Heart left ventricle (tissue), 16 donors: ENCODE data around the gene ALOX15. TPM values are rescaled to one million over a fixed set of nuclear protein-coding genes. Genes with fewer than 3 reads are reported as not detected.

Experiments used
- ATAC-seq, 4 donors: fragments of 200-7000 bp; cut with Tn5 transposase; one replicate each; pipeline ENCODE4 v1.9.1; 2020 to 2022; ENCODE audit warnings: moderate library complexity in 4 of 4, mild to moderate bottlenecking in 3 of 4, moderate number of reproducible peaks in 1 of 4
- DNase-seq, 5 donors: peaks; one replicate each; pipeline ENCODE4 v3.0.0-alpha.2; 2020
- H3K27ac ChIP-seq, 12 donors: fragments of 200-600 bp; sonication (generic) in 4 of 12; one replicate each; pipeline versions ENCODE4 v1.5.0 to v1.8.0; 2016 to 2022; ENCODE audit warnings: mild to moderate bottlenecking in 2 of 12
- H3K27me3 ChIP-seq, 9 donors: fragments of 200-600 bp; sonication (generic) in 2 of 9; one replicate each; pipeline versions ENCODE4 v1.5.1 to v1.8.0; 2016 to 2022; ENCODE audit warnings: mild to moderate bottlenecking in 3 of 9
- H3K36me3 ChIP-seq, 9 donors: fragments of 200-600 bp; sonication (generic) in 2 of 9; one replicate each; pipeline versions ENCODE4 v1.5.0 to v1.8.0; 2018 to 2022; ENCODE audit warnings: mild to moderate bottlenecking in 2 of 9
- H3K4me1 ChIP-seq, 12 donors: fragments of 200-600 bp; sonication (generic) in 4 of 12; one replicate each; pipeline versions ENCODE4 v1.5.0 to v1.8.0; 2016 to 2022; ENCODE audit warnings: mild to moderate bottlenecking in 3 of 12
- H3K4me3 ChIP-seq, 12 donors: fragments of 200-600 bp; sonication (generic) in 4 of 12; one replicate each; pipeline versions ENCODE4 v1.5.0 to v1.8.0; 2017 to 2022; ENCODE audit warnings: mild to moderate bottlenecking in 9 of 12, moderate library complexity in 4 of 12
- H3K9me3 ChIP-seq, 12 donors: fragments of 200-600 bp; sonication (generic) in 4 of 12; one replicate each; pipeline versions ENCODE4 v1.5.0 to v1.8.0; 2016 to 2022; ENCODE audit warnings: mild to moderate bottlenecking in 1 of 12
- POLR2A ChIP-seq, 2 donors: fragments of 450-650 bp; IDR thresholded peaks; one replicate each; pipeline ENCODE4 v1.6.1; 2017; ENCODE audit warnings: antibody characterized with exemption in 2 of 2, mild to moderate bottlenecking in 2 of 2, moderate library complexity in 2 of 2
- WGBS, 4 donors: extraction: QIAGEN DNeasy Blood & Tissue Kit in 2 of 4; methylation state at CpG; one replicate each; pipeline versions ENCODE4 v1.1.5 to v1.1.7; 2013 to 2018; 5-methylcytosine and 5-hydroxymethylcytosine counted together
- intact Hi-C, 10 donors: fragments of 100-400 bp; cut with DNase I; formaldehyde crosslinking; loops; one replicate each; pipeline versions ENCODE4 v1.11.1 to v1.14.2; 2022
- polyA plus RNA-seq, 2 donors: library from polyadenylated mRNA; stranded (reverse); fragments of 200-250 nt; gene quantifications; one replicate each; pipeline ENCODE4 v1.2.3, GENCODE V29; 2013
- total RNA-seq, 9 donors: library from RNA; depleted of rRNA in 2 of 9; stranded (reverse); fragments of >200 nt in 2 of 9; fragmentation: NEBNext Ultra II Directional in 3 of 9; extraction: Animal tissue kit (Norgen Biotek cat#: 25700) in 3 of 9; gene quantifications; one replicate each; pipeline versions ENCODE4 v1.1.0 to v1.2.4, GENCODE V29; 2016 to 2023
- TF ChIP-seq, protein P1 (sequence below), 12 donors: fragments of 200-600 bp; sonication (generic) in 4 of 12; IDR thresholded peaks; one replicate each; pipeline versions ENCODE4 v1.5.0 to v1.8.0; 2018 to 2022; ENCODE audit warnings: antibody characterized with exemption in 12 of 12, mild to moderate bottlenecking in 5 of 12
- donor health status: ischemic (EF 13 %, LVEDD 7.1; RV severe dilation, severe dysfunction).
- donor health status: healthy with polysubstance abuse.
- donor health status: DM: no; HTN: yes; CAD: no.
- donor health status: DM: no; HTN: no; CAD: no.
- donor health status: ischemic (EF 25% LVEDD 6.9; RV normal size, moderate dysfunction).
- donor health status: ischemic (EF 25% LVEDD 5.7; RV mildly dilated, moderate dysfunction).
- donor health status: healthy.
- donor health status: DM: yes; HTN: yes; CAD: no.
- donor health status: ischemic (EF 35%, LVEDD 5.7; RV mildly dilated, moderate dysfunction).
- donor health status: nonischemic (EF 11% LVEDD 7.7; RV severe dilation, severe dysfunction).
- donor health status: DM: yes; HTN: yes; CAD: no.
- donor health status: PGD.
- donor health status: ischemic (EF 29% LVEDD 5.4; RV normal size, mild dysfunction).
- donor health status: nonischemic (EF 23%, LVEDD 6.1; RV moderate dilation, normal function).

Gene ALOX15
- total and polyA plus RNA-seq, 11 donors, result 0.23 to 62.4 (median 0.38) TPM; not detected in 5

DNA sequence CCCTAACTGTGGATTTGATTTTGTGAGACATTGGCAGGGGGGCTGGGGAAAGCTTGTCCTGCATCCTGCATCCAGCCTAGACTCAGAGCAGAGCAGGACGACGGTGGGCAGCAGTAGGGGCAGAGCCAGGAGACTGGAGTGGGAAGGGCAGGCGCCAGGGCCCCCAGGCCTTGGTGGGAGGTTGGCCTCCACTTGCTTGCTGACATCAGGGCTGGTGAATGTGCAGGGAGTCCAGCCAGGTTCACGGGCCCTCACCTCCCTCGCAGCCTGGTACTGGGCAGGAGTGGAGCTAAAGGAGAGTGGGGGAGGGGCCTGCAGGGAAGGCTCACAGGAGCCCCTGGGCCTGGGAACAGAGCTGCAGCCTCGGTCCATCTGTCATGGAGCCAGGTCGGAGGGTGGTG is 59.4 kb downstream of the ALOX15 start:
- intact Hi-C loops, result no loop called here

More for the DNA sequence above, 59.4 kb downstream of the ALOX15 start:
- no peak for DNase-seq
- Histone ChIP-seq H3K9me3 (no peaks in the 10 kb centered on the region), H3K4me1 (peaks cover 0 to 51% (median 12%) of the 10 kb centered on the region in 12 donors), H3K27me3 (peaks cover 0 to 30% (median 10%) of the 10 kb centered on the region in 9 donors), H3K4me3 (no peak overlapping the region), H3K36me3 (no peaks in the 10 kb centered on the region), H3K27ac (no peak overlapping the region)
- no peak for TF ChIP-seq POLR2A (IDR thresholded peaks at IDR 0.05)
- TF ChIP-seq, protein P1, sequence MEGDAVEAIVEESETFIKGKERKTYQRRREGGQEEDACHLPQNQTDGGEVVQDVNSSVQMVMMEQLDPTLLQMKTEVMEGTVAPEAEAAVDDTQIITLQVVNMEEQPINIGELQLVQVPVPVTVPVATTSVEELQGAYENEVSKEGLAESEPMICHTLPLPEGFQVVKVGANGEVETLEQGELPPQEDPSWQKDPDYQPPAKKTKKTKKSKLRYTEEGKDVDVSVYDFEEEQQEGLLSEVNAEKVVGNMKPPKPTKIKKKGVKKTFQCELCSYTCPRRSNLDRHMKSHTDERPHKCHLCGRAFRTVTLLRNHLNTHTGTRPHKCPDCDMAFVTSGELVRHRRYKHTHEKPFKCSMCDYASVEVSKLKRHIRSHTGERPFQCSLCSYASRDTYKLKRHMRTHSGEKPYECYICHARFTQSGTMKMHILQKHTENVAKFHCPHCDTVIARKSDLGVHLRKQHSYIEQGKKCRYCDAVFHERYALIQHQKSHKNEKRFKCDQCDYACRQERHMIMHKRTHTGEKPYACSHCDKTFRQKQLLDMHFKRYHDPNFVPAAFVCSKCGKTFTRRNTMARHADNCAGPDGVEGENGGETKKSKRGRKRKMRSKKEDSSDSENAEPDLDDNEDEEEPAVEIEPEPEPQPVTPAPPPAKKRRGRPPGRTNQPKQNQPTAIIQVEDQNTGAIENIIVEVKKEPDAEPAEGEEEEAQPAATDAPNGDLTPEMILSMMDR (IDR thresholded peaks at IDR 0.05), result no peak
- 64 to 73% (median 70%) methylated on average over 6 to 7 of the region's 7 CpGs for WGBS, 4 donors
- no peak for ATAC-seq

Other genes with a start within 250 kb of the ALOX15 start
- 1 to 10 TPM in 5 of 9 donors, under 1 TPM in 1, not detected in 3; 0.23 to 1.9 (median 1.1) TPM for gene SPNS3, start 207.7 kb downstream of the ALOX15 start, total RNA-seq
- under 1 TPM; 0.36 to 0.50 TPM for gene SPNS3, start 207.7 kb downstream of the ALOX15 start, polyA plus RNA-seq
- 10 to 100 TPM in 7 of 9 donors, 1 to 10 TPM in 2; 6.4 to 20.4 (median 11.4) TPM for gene SPNS2, start 142.8 kb downstream of the ALOX15 start, total RNA-seq
- 10 to 100 TPM; 13.7 to 22.0 TPM for gene SPNS2, start 142.8 kb downstream of the ALOX15 start, polyA plus RNA-seq
- gene MYBBP1A, start 86.3 kb downstream of the ALOX15 start, total RNA-seq, result 10 to 100 TPM; 17.4 to 34.8 (median 24.4) TPM
- gene MYBBP1A, start 86.3 kb downstream of the ALOX15 start, polyA plus RNA-seq, result 10 to 100 TPM; 15.5 to 27.8 TPM
- gene GGT6, start 81.1 kb downstream of the ALOX15 start, total RNA-seq, result not detected
- not detected for gene GGT6, start 81.1 kb downstream of the ALOX15 start, polyA plus RNA-seq
- 10 to 100 TPM; 10.1 to 47.5 (median 18.5) TPM for gene SMTNL2, start 57.1 kb downstream of the ALOX15 start, total RNA-seq
- 1 to 10 TPM; 2.1 to 8.2 TPM for gene SMTNL2, start 57.1 kb downstream of the ALOX15 start, polyA plus RNA-seq
- 10 to 100 TPM; 19.0 to 42.6 (median 34.5) TPM for gene PELP1, start 62.5 kb upstream of the ALOX15 start, total RNA-seq
- gene PELP1, start 62.5 kb upstream of the ALOX15 start, polyA plus RNA-seq, result 10 to 100 TPM; 20.4 to 28.0 TPM
- gene ARRB2, start 69.0 kb upstream of the ALOX15 start, total RNA-seq, result 10 to 100 TPM; 10.9 to 87.6 (median 23.0) TPM
- 10 to 100 TPM; 17.1 to 24.8 TPM for gene ARRB2, start 69.0 kb upstream of the ALOX15 start, polyA plus RNA-seq
- 10 to 100 TPM; 11.5 to 30.3 (median 18.8) TPM for gene MED11, start 89.8 kb upstream of the ALOX15 start, total RNA-seq
- 10 to 100 TPM; 23.3 to 49.6 TPM for gene MED11, start 89.8 kb upstream of the ALOX15 start, polyA plus RNA-seq
- 1 to 10 TPM in 2 of 9 donors, under 1 TPM in 4, not detected in 3; 0.27 to 2.9 (median 0.44) TPM for gene ZMYND15, start 98.2 kb upstream of the ALOX15 start, total RNA-seq
- gene ZMYND15, start 98.2 kb upstream of the ALOX15 start, polyA plus RNA-seq, result under 1 TPM; 0.14 to 0.30 TPM
- 10 to 100 TPM in 2 of 9 donors, 1 to 10 TPM in 7; 1.6 to 42.5 (median 4.5) TPM for gene CXCL16, start 98.2 kb upstream of the ALOX15 start, total RNA-seq
- 1 to 10 TPM; 1.3 to 3.7 TPM for gene CXCL16, start 98.2 kb upstream of the ALOX15 start, polyA plus RNA-seq
- not detected for gene TM4SF5, start 130.2 kb upstream of the ALOX15 start, total RNA-seq
- gene TM4SF5, start 130.2 kb upstream of the ALOX15 start, polyA plus RNA-seq, result not detected
- gene VMO1, start 144.7 kb upstream of the ALOX15 start, total RNA-seq, result 1 to 10 TPM in 4 of 9 donors, under 1 TPM in 2, not detected in 3; 0.48 to 1.9 (median 1.1) TPM
- gene VMO1, start 144.7 kb upstream of the ALOX15 start, polyA plus RNA-seq, result 1 to 10 TPM in 1 of 2 donors, not detected in 1; 1.4 TPM
- not detected for gene GLTPD2, start 147.3 kb upstream of the ALOX15 start, total RNA-seq
- gene GLTPD2, start 147.3 kb upstream of the ALOX15 start, polyA plus RNA-seq, result not detected
- gene PSMB6, start 154.5 kb upstream of the ALOX15 start, total RNA-seq, result 100 to 1,000 TPM; 143 to 320 (median 182) TPM
- 100 to 1,000 TPM; 263 to 320 TPM for gene PSMB6, start 154.5 kb upstream of the ALOX15 start, polyA plus RNA-seq
- gene PLD2, start 165.5 kb upstream of the ALOX15 start, total RNA-seq, result 10 to 100 TPM in 2 of 9 donors, 1 to 10 TPM in 7; 5.5 to 17.9 (median 8.5) TPM
- gene PLD2, start 165.5 kb upstream of the ALOX15 start, polyA plus RNA-seq, result 1 to 10 TPM; 5.3 to 8.6 TPM
- 10 to 100 TPM; 23.1 to 55.8 (median 36.0) TPM for gene MINK1, start 191.7 kb upstream of the ALOX15 start, total RNA-seq
- gene MINK1, start 191.7 kb upstream of the ALOX15 start, polyA plus RNA-seq, result 10 to 100 TPM; 24.8 to 28.4 TPM